ENCODE measurements around the gene CFDP1.

The CFDP1 gene

DNA sequence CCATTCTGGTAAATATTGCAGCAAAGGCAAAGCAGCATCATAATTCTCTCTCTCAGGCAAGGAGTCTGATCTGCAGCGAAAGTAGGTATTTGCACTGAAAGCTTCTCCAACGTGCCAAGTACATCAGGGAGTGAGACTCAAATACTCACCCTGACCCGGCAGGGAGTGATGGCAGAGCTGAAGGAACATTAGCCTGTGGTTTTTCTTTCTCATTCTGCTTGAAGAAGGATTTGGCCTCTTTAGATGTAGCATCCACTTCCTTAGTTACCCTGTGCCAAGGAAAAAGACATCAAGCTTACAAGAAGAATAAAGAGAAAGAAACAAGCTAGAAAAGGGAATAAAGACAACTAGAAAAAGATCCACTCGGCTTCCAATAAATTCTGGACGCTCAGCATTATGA lies 38.4 kb downstream of the CFDP1 start:
- Histone ChIP-seq H3K4me1 (ENCODE audit: insufficient read depth, low read length) (no peaks in the 10 kb centered on the region), H3K9me3 (ENCODE audit: insufficient read depth, low read depth, low read length) (no peaks in the 10 kb centered on the region), H3K4me3 (ENCODE audit: low read length) (no peak overlapping the region), H3K9ac (ENCODE audit: low read depth, low read length) (no peak overlapping the region), H3K36me3 (ENCODE audit: insufficient read depth, low read depth, low read length) (peaks cover 47% of the 10 kb centered on the region), H3K27ac (ENCODE audit: low read length) (no peak overlapping the region), H3K27me3 (ENCODE audit: insufficient read depth, low read length) (no peaks in the 10 kb centered on the region)

DNA sequence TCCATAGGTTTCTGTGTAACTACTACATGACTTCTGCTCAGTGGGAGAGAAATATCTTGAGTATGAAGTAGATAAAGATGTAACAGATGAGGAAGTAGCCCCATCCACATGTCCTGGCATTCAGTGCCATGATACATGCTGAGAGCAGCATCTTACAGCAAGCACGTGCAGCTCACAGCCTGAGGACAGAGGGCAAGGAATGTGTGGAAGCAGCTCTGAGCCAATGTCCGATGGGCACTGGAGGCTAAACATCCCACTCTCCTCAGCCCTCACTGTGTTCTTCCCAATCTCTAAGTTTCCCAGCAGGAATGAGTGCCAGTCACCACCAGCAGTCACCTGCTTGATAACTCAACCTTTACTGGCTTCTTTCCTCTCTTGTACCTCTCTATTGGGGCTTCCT lies 40.4 kb downstream of the CFDP1 start:
- Histone ChIP-seq H3K27me3 (ENCODE audit: insufficient read depth, low read length) (no peaks in the 10 kb centered on the region), H3K4me3 (ENCODE audit: low read length) (no peak overlapping the region), H3K9me3 (ENCODE audit: insufficient read depth, low read depth, low read length) (no peaks in the 10 kb centered on the region), H3K9ac (ENCODE audit: low read depth, low read length) (no peak overlapping the region), H3K36me3 (ENCODE audit: insufficient read depth, low read depth, low read length) (peaks cover 60% of the 10 kb centered on the region), H3K4me1 (ENCODE audit: insufficient read depth, low read length) (no peaks in the 10 kb centered on the region), H3K27ac (ENCODE audit: low read length) (no peak overlapping the region)

DNA sequence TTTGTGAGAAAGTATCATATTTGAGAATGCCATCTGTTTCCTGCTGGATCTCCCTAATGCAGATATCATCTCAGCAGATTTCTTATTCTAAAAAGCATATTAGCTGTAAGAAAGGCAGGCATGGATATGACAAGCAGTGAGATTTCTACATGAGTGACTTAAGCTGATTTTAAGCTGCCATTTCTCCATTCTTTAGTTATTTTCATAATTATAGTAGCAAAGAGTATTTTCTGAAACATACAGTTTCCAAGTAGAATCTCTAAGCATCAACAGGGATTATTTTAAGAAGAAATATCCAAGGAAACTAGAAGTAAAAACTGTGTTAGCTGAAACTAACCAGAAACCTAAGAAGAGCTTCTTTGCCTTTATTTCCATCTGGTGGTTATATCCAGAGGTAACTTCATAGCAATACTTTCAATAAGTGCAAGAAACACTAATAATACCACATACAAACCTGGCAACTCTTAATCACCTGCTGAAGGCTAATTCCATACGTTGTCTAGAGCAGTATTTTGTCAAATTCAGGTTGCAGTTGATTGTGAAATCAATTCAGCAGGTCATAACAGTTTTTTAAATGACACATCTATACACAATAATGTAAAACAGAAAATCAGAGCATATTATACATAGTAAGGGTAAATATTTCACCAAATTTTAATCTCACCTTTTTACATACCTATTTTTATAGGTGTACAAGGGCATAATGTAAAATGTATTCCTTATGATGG lies 42.2 kb downstream of the CFDP1 start:
- Histone ChIP-seq H3K4me3 (ENCODE audit: low read length) (no peak overlapping the region), H3K27ac (ENCODE audit: low read length) (no peak overlapping the region), H3K4me1 (ENCODE audit: insufficient read depth, low read length) (no peaks in the 10 kb centered on the region), H3K36me3 (ENCODE audit: insufficient read depth, low read depth, low read length) (peaks cover 66% of the 10 kb centered on the region), H3K9me3 (ENCODE audit: insufficient read depth, low read depth, low read length) (no peaks in the 10 kb centered on the region), H3K27me3 (ENCODE audit: insufficient read depth, low read length) (no peaks in the 10 kb centered on the region), H3K9ac (ENCODE audit: low read depth, low read length) (no peak overlapping the region)

DNA sequence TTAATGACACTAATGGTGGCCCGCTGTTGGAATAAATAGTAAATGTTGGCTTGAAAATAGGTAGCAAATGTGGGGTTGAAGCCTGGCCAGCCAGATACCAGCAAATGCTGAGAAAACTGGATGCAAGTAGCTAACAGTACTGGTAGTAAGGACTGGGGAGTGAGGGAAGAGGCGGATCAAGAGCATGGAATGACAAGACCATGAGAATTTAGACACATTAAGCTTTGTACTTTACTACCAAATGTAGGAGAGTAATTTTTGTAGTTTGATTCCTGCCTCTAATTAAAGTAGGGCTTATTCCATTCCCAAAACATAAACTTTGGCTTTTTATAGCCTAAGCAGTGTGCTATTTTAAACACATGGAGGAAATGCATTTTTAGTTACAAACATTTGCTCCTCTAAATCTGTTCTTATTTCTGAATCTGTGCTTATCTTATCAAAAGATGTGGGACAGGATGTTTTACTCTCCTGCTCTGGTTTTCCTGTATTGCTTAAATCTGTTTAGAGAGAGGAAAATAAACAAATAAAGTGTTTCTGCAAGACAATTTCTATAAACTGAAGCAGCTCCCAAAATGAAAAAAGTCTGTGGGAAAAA lies 44.1 kb downstream of the CFDP1 start:
- Histone ChIP-seq H3K4me3 (ENCODE audit: low read length) (no peak overlapping the region), H3K9ac (ENCODE audit: low read depth, low read length) (no peak overlapping the region), H3K9me3 (ENCODE audit: insufficient read depth, low read depth, low read length) (no peaks in the 10 kb centered on the region), H3K4me1 (ENCODE audit: insufficient read depth, low read length) (no peaks in the 10 kb centered on the region), H3K36me3 (ENCODE audit: insufficient read depth, low read depth, low read length) (peaks cover 57% of the 10 kb centered on the region), H3K27me3 (ENCODE audit: insufficient read depth, low read length) (no peaks in the 10 kb centered on the region), H3K27ac (ENCODE audit: low read length) (no peak overlapping the region)

DNA sequence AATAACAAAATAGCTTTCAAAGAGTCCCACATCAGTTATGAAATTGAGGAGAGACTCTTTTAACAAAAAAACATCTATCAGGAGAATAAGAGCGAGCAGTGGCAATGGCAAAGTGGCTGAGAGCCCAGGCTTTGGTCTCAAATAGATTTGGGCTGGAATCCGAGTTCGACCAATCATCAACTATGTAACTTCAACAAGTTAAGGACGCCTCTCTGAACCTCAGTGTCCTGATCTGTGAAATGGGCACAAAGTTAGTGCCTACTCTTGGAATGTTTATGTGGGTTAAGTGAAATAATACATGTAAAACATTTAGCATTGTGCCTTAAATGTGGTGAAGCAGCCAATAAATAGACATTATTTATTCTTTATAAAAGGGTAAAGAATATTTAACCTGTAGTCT lies 45.4 kb downstream of the CFDP1 start:
- Histone ChIP-seq H3K9me3 (ENCODE audit: insufficient read depth, low read depth, low read length) (no peaks in the 10 kb centered on the region), H3K9ac (ENCODE audit: low read depth, low read length) (no peak overlapping the region), H3K4me3 (ENCODE audit: low read length) (no peak overlapping the region), H3K27ac (ENCODE audit: low read length) (no peak overlapping the region), H3K36me3 (ENCODE audit: insufficient read depth, low read depth, low read length) (peaks cover 52% of the 10 kb centered on the region), H3K4me1 (ENCODE audit: insufficient read depth, low read length) (no peaks in the 10 kb centered on the region), H3K27me3 (ENCODE audit: insufficient read depth, low read length) (no peaks in the 10 kb centered on the region)

DNA sequence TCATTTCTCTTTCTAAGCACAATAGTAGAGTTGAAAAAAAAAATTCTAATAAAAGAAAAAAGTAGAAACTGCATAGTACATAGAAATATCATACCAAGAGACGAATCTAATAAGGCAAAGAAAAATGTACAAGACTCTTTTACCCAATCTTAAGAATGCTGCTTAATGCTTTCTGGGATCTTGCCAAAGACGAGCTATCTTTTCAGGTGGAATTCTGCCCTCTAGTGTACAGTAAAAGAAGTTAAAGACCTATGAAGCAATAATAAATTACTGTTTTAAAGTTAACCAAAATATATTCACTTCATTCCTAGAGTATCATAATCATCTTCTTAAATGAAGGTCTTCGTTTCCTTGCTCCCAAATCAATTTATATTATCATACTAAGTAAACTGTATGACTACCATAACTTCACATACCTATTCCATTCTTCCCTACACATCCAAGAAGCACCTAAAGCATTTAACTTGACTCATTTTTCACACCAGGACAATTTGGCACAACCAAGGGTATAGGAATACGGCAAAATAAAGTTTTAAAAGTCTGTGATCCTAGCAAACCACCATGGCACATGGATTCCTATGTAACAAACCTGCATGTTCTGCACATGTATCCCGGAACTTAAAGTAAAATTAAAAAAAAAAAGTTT lies 47.7 kb downstream of the CFDP1 start:
- no peak overlapping the region for H3K27ac ChIP-seq (ENCODE audit: low read length)
- no peaks in the 10 kb centered on the region for H3K4me1 ChIP-seq (ENCODE audit: insufficient read depth, low read length)
- no peaks in the 10 kb centered on the region for H3K27me3 ChIP-seq (ENCODE audit: insufficient read depth, low read length)
- no peak overlapping the region for H3K4me3 ChIP-seq (ENCODE audit: low read length)
- H3K9me3 ChIP-seq (ENCODE audit: insufficient read depth, low read depth, low read length): no peaks in the 10 kb centered on the region
- no peak overlapping the region for H3K9ac ChIP-seq (ENCODE audit: low read depth, low read length)
- peaks cover 49% of the 10 kb centered on the region for H3K36me3 ChIP-seq (ENCODE audit: insufficient read depth, low read depth, low read length)

DNA sequence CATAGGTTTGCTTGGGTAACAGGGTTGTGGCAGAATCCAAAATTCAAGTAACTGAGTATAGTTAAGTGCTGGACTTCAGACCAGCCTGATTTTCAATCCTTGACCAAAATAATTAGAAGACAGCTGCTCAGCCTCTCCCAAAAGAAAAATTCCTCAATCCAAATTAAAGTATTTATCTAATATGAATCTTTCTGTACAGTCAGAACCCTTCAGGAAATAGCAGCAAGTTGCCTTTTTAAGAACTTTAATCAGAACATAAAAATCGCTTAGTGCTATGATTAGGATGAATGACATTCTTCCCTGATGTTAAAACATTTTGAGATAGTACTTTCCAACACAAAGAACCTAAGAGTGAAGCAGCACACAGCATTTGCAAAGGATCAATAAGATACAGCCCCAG lies 50.2 kb downstream of the CFDP1 start:
- H3K27me3 ChIP-seq (ENCODE audit: insufficient read depth, low read length): no peaks in the 10 kb centered on the region
- H3K9ac ChIP-seq (ENCODE audit: low read depth, low read length): no peak overlapping the region
- no peak overlapping the region for H3K27ac ChIP-seq (ENCODE audit: low read length)
- H3K9me3 ChIP-seq (ENCODE audit: insufficient read depth, low read depth, low read length): no peaks in the 10 kb centered on the region
- no peak overlapping the region for H3K4me3 ChIP-seq (ENCODE audit: low read length)
- no peaks in the 10 kb centered on the region; the same call in 1 of the 2 replicates for H3K4me1 ChIP-seq (ENCODE audit: insufficient read depth, low read length)
- peaks cover 38% of the 10 kb centered on the region for H3K36me3 ChIP-seq (ENCODE audit: insufficient read depth, low read depth, low read length)

DNA sequence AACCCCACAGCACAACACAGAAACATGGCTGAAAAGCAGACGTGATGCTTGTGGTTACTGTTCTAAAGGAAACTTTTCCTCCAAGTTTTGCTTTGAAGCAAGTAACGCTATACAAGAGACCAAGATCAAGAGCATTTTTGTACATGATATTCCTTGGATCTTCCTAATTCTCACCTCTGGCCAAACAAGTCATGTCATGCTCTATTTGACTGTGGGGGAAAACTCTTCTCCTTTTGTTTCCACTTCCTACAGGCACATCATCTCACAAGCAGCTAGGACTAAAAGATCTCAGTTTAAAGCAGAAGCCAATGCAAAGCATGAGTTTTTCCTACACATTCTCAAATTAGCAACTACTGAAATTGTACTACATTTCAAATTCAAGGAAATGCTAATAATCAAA lies 50.7 kb downstream of the CFDP1 start:
- no peaks in the 10 kb centered on the region for H3K27me3 ChIP-seq (ENCODE audit: insufficient read depth, low read length)
- H3K36me3 ChIP-seq (ENCODE audit: insufficient read depth, low read depth, low read length): peaks cover 36% of the 10 kb centered on the region
- no peak overlapping the region for H3K9ac ChIP-seq (ENCODE audit: low read depth, low read length)
- H3K4me1 ChIP-seq (ENCODE audit: insufficient read depth, low read length): peaks cover 3% of the 10 kb centered on the region; the same call in 1 of the 2 replicates
- no peak overlapping the region for H3K27ac ChIP-seq (ENCODE audit: low read length)
- no peaks in the 10 kb centered on the region for H3K9me3 ChIP-seq (ENCODE audit: insufficient read depth, low read depth, low read length)
- H3K4me3 ChIP-seq (ENCODE audit: low read length): no peak overlapping the region

DNA sequence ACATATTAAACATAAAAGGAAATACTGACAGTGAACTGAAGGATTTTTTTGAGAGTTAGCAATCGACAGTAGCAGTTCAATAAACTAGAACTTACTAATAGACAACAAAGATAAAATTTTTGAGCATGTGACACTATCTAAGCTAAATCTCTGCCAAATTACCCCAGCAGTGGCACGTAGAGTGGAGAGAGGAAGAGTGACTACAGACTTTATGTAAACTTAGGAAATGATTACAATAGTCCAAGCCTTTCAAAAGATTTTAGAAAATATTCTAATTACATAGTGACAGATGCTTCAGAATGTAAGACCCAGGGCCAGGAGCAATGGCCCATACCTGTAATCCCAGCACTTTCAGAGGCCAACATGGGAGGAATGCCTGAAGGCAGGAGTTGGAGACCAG lies 52.4 kb downstream of the CFDP1 start:
- Histone ChIP-seq H3K4me3 (ENCODE audit: low read length) (no peak overlapping the region), H3K27me3 (ENCODE audit: insufficient read depth, low read length) (no peaks in the 10 kb centered on the region), H3K4me1 (ENCODE audit: insufficient read depth, low read length) (peaks cover 15% of the 10 kb centered on the region), H3K36me3 (ENCODE audit: insufficient read depth, low read depth, low read length) (peaks cover 40% of the 10 kb centered on the region), H3K27ac (ENCODE audit: low read length) (no peak overlapping the region), H3K9me3 (ENCODE audit: insufficient read depth, low read depth, low read length) (no peaks in the 10 kb centered on the region), H3K9ac (ENCODE audit: low read depth, low read length) (no peak overlapping the region)

DNA sequence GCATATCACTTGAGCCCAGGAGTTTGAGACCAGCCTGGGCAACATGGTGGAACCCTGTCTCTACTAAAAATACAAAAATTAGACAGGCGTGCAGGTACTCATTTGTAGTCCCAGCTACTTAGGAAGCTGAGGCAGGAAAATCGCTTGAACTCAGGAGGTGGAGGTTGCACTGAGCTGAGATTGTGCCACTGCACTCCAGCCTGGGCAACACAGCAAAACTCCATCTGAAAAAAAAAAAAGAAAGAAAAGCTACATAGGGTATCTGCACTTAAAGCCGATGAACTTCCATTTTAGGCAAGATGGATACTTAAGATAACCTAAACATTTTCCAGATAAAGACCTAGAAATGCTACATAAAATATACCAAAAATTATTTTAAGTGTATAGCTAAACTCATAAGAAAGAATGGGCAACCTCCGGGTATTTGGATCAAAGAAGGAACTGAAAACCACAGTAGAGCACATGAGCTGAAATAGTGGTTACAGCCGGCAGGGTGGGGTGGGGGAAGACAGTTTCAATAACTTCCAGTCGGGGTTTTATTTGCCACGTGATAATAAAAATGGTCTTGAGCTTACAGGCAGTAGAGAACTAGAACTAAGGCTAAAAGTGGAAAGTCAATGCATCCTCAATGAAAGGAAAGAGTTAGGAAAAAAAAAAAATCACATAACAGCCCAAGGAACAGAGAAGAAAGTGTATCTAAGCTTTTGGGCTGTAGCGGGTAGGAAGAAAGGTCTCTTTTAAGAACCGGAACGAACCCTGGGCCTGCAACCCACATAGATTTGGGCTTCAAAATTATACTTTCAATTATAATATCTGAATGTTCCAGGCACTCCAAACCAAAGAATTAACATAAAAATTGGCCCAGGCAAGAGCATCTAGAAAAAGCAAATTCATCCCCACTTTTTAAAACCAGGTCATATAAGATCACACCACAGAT lies 53.1 kb downstream of the CFDP1 start:
- Histone ChIP-seq H3K9me3 (ENCODE audit: insufficient read depth, low read depth, low read length) (no peaks in the 10 kb centered on the region), H3K9ac (ENCODE audit: low read depth, low read length) (no peak overlapping the region), H3K4me3 (ENCODE audit: low read length) (no peak overlapping the region), H3K36me3 (ENCODE audit: insufficient read depth, low read depth, low read length) (peaks cover 40% of the 10 kb centered on the region), H3K27me3 (ENCODE audit: insufficient read depth, low read length) (no peaks in the 10 kb centered on the region), H3K27ac (ENCODE audit: low read length) (no peak overlapping the region), H3K4me1 (ENCODE audit: insufficient read depth, low read length) (peaks cover 15% of the 10 kb centered on the region)

DNA sequence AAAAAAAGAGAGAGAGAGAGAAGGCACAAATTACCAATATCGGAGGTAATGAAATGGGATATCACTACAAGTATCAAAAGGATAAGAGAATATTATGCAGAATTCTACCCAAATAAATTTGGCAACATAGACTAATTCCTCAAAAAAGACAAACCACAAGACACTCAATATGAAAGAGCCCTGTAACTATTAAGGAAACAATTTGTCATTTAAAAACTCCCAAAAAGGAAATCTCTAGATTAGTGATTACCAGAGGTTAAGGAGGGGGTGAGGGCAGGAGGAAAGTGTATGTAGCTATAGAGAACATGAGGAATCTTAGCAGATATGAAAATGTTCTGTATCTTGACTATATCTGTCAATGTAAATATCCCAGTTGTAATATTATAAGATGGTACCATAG lies 54.0 kb downstream of the CFDP1 start:
- Histone ChIP-seq H3K4me1 (ENCODE audit: insufficient read depth, low read length) (peaks cover 15% of the 10 kb centered on the region), H3K9ac (ENCODE audit: low read depth, low read length) (no peak overlapping the region), H3K4me3 (ENCODE audit: low read length) (no peak overlapping the region), H3K27me3 (ENCODE audit: insufficient read depth, low read length) (no peaks in the 10 kb centered on the region), H3K27ac (ENCODE audit: low read length) (no peak overlapping the region), H3K9me3 (ENCODE audit: insufficient read depth, low read depth, low read length) (no peaks in the 10 kb centered on the region), H3K36me3 (ENCODE audit: insufficient read depth, low read depth, low read length) (peaks cover 40% of the 10 kb centered on the region)

All from iPS-20b (cell line).